Endothelial cell of umbilical vein (primary cell): ENCODE data around the gene LIPE. TPM values are rescaled to one million over a fixed set of nuclear protein-coding genes. Genes with fewer than 3 reads are reported as not detected.

Experiments used
- BruUV-seq: library from RNA; stranded (reverse); fragments of 400-500 nt; replicated peaks from 2 replicates; lab custom pipeline; 2021; lab: Mats Ljungman, UMichigan
- CTCF ChIA-PET: fragments of 300-600, 350-600 bp; sonication (Branson Sonifier 250); formaldehyde crosslinking; loops from one replicate; lab custom pipeline; 2021; ENCODE audit warnings: antibody characterized with exemption, inconsistent platforms; lab: Charles Lee
- POLR2A ChIA-PET: fragments of 300-600, 350-600 bp; sonication (Branson Sonifier 250); formaldehyde crosslinking; loops from one replicate; lab custom pipeline; 2021; ENCODE audit warnings: antibody characterized with exemption, inconsistent platforms; lab: Charles Lee
- DNase-seq: peaks from one replicate; pipeline ENCODE4 v3.0.0-alpha.2; 2011; ENCODE audit warnings: low read depth, low spot score
- FAIRE-seq: peaks from 2 replicates; lab custom pipeline; 2011; peaks lifted over from hg19 to GRCh38; lab: Jason Lieb, UNC
- H2AFZ ChIP-seq: 2 replicates; pipeline ENCODE4 v1.6.0; 2012; ENCODE audit warnings: low read depth, low read length, control low read depth, inconsistent platforms
- H3K27ac ChIP-seq: 2 replicates; pipeline ENCODE4 v1.5.1; 2011; ENCODE audit warnings: low read depth, mild to moderate bottlenecking, control low read depth, low read length, moderate library complexity; ENCODE audit not compliant: insufficient read depth
- H3K27me3 ChIP-seq, 2 experiments: 2 replicates each; pipeline versions ENCODE4 v1.6.0 to v1.6.1; 2011; ENCODE audit warnings: low read length in 2 of 2, mixed read lengths in 1 of 2; ENCODE audit not compliant: control insufficient read depth in 2 of 2, insufficient read depth in 2 of 2
- H3K36me3 ChIP-seq, 2 experiments: 2 replicates in 1 of 2; 3 replicates in 1 of 2; pipeline ENCODE4 v1.5.1; 2011; ENCODE audit warnings: low read length in 2 of 2, mild to moderate bottlenecking in 1 of 2, moderate library complexity in 1 of 2; ENCODE audit not compliant: control insufficient read depth in 2 of 2, insufficient read depth in 2 of 2; ENCODE audit errors: extremely low read depth in 1 of 2
- H3K4me1 ChIP-seq: 3 replicates; pipeline ENCODE4 v1.5.1; 2011; ENCODE audit warnings: mild to moderate bottlenecking, low read length; ENCODE audit not compliant: control insufficient read depth, insufficient read depth; ENCODE audit errors: extremely low read depth
- H3K4me2 ChIP-seq: 2 replicates; pipeline ENCODE4 v1.6.1; 2011; ENCODE audit warnings: low read length, control low read depth, mixed read lengths; ENCODE audit not compliant: insufficient read depth
- H3K4me3 ChIP-seq, 3 experiments: fragments of 200-600 bp in 1 of 3; sonication (generic), shearing (Covaris generic) in 1 of 3; replicated peaks in 1 of 3; 2 replicates each; pipeline ENCODE4 v1.5.1; 2011 to 2016; ENCODE audit warnings: control low read depth in 3 of 3, low read length in 3 of 3, mild to moderate bottlenecking in 2 of 3, inconsistent platforms in 1 of 3, low read depth in 1 of 3, moderate library complexity in 1 of 3; ENCODE audit not compliant: insufficient read depth in 1 of 3
- H3K79me2 ChIP-seq: 2 replicates; pipeline ENCODE4 v1.6.0; 2012; ENCODE audit warnings: low read length, inconsistent platforms; ENCODE audit not compliant: control insufficient read depth, insufficient read depth
- H3K9ac ChIP-seq: replicated peaks from 2 replicates; pipeline ENCODE3; 2011; ENCODE audit warnings: low read length, control low read depth; ENCODE audit not compliant: insufficient read depth; ENCODE audit errors: extremely low read depth
- H3K9me1 ChIP-seq: replicated peaks from 3 replicates; pipeline ENCODE4 v1.6.0; 2011; ENCODE audit warnings: mild to moderate bottlenecking, low read length; ENCODE audit not compliant: control insufficient read depth, insufficient read depth; ENCODE audit errors: extremely low read depth
- H3K9me3 ChIP-seq: replicated peaks from 2 replicates; pipeline ENCODE4 v1.5.1; 2012; ENCODE audit warnings: low read length, inconsistent platforms; ENCODE audit not compliant: control insufficient read depth, insufficient read depth
- H4K20me1 ChIP-seq: replicated peaks from 2 replicates; pipeline ENCODE3; 2011; ENCODE audit warnings: mild to moderate bottlenecking, low read length; ENCODE audit not compliant: control insufficient read depth, insufficient read depth; ENCODE audit errors: extremely low read depth
- EZH2 ChIP-seq: IDR thresholded peaks from 2 replicates; pipeline ENCODE4 v1.6.1; 2012; ENCODE audit warnings: borderline replicate concordance, low read depth, mild to moderate bottlenecking, moderate library complexity, low read length, inconsistent platforms; ENCODE audit not compliant: severe bottlenecking
- FOS ChIP-seq: IDR thresholded peaks from 2 replicates; pipeline ENCODE4 v1.6.1; 2011; ENCODE audit warnings: mild to moderate bottlenecking, low read length, moderate library complexity, borderline replicate concordance; ENCODE audit not compliant: insufficient read depth
- GATA2 ChIP-seq: IDR thresholded peaks from 2 replicates; pipeline ENCODE4 v1.7.0; 2011; ENCODE audit warnings: low read depth, mild to moderate bottlenecking, moderate library complexity, mixed read lengths, low read length; ENCODE audit not compliant: insufficient read length, insufficient read depth
- JUN ChIP-seq: IDR thresholded peaks from 2 replicates; pipeline ENCODE4 v1.6.1; 2011; ENCODE audit warnings: borderline replicate concordance, low read depth; ENCODE audit not compliant: insufficient read length, insufficient read depth
- MYC ChIP-seq: IDR thresholded peaks from one replicate; pipeline ENCODE4 v1.6.1; 2011; ENCODE audit warnings: mild to moderate bottlenecking, low read depth, low read length
- POLR2A ChIP-seq: IDR thresholded peaks from 2 replicates; pipeline ENCODE4 v1.6.1; 2012; ENCODE audit warnings: low read depth, mild to moderate bottlenecking, control low read depth, low read length
- POLR2AphosphoS5 ChIP-seq: IDR thresholded peaks from 2 replicates; pipeline ENCODE4 v1.6.1; 2012; ENCODE audit warnings: low read depth, mild to moderate bottlenecking, control low read depth, low read length, moderate library complexity; ENCODE audit not compliant: insufficient read depth
- dilution Hi-C: fragments of 300-500 bp; cut with MboI; formaldehyde crosslinking; loops from one replicate; pipeline ENCODE4 v1.15.0; 2019; ENCODE audit warnings: low sequenced_read_pairs; ENCODE audit not compliant: extremely low pct_ligation_motif_present
- intact Hi-C: fragments of 100-400 bp; cut with micrococcal nuclease; formaldehyde crosslinking; loops from one replicate; pipeline ENCODE4 v1.10.0; 2022
- polyA plus RNA-seq, 4 experiments: library from polyadenylated mRNA; depleted of rRNA in 3 of 4; stranded (reverse) in 3 of 4; unstranded in 1 of 4; fragments of >200 nt; gene quantifications; 2 replicates each; pipeline versions ENCODE4 v1.2.1 to v1.2.3, GENCODE V29; 2011 to 2012; ENCODE audit warnings: missing spikeins in 1 of 4
- total RNA-seq: library from RNA; stranded (reverse); gene quantifications from 2 replicates; pipeline ENCODE4 v1.2.3, GENCODE V29; 2021
- TF ChIP-seq, protein P1 (sequence below), 2 donors: IDR thresholded peaks; 1 replicate in 1 of 2; 2 replicates in 1 of 2; pipeline ENCODE4 v1.5.1; 2011; ENCODE audit warnings: low read length in 2 of 2, mild to moderate bottlenecking in 2 of 2, moderate library complexity in 2 of 2, control low read depth in 1 of 2, inconsistent platforms in 1 of 2, low read depth in 1 of 2; ENCODE audit not compliant: insufficient read depth in 1 of 2; ENCODE audit errors: extremely low read depth in 1 of 2
- TF ChIP-seq, protein P2 (sequence below): IDR thresholded peaks from 2 replicates; pipeline ENCODE4 v1.6.1; 2011; ENCODE audit not compliant: insufficient read depth, insufficient read length

The LIPE gene
- total and polyA plus RNA-seq, 2 donors (not counting 3 experiments of a cell fraction or from before 2014, with no cell fraction given): 3.8 to 13.5 TPM

GRCh38 chr19:42392165-42392564 is 35.0 kb downstream of the LIPE start:
- no peak overlapping the region for H3K9ac ChIP-seq
- dilution Hi-C loops (no loop called here), intact Hi-C loops (no loop called here)
- no peaks in the 10 kb centered on the region for H3K36me3 ChIP-seq
- peaks cover 8% of the 10 kb centered on the region for H3K4me1 ChIP-seq
- no peak overlapping the region for H3K4me2 ChIP-seq
- no peak for FAIRE-seq
- H3K27ac ChIP-seq: no peak overlapping the region
- H3K79me2 ChIP-seq: no peaks in the 10 kb centered on the region
- BruUV-seq: no TSS peak
- H3K27me3 ChIP-seq: peaks cover 12 to 20% of the 10 kb centered on the region in 2 experiments
- H3K9me3 ChIP-seq: no peaks in the 10 kb centered on the region
- no peak overlapping the region for H2AFZ ChIP-seq
- no peak overlapping the region for H3K4me3 ChIP-seq
- ChIA-PET POLR2A (no interaction called here), CTCF (interaction anchor here (1.4 kb wide), 1 partner anchor 9 kb away, joined by 5 read pairs; no protein-coding TSS in a partner anchor)
- no peaks in the 10 kb centered on the region for H4K20me1 ChIP-seq
- TF ChIP-seq, protein P1, sequence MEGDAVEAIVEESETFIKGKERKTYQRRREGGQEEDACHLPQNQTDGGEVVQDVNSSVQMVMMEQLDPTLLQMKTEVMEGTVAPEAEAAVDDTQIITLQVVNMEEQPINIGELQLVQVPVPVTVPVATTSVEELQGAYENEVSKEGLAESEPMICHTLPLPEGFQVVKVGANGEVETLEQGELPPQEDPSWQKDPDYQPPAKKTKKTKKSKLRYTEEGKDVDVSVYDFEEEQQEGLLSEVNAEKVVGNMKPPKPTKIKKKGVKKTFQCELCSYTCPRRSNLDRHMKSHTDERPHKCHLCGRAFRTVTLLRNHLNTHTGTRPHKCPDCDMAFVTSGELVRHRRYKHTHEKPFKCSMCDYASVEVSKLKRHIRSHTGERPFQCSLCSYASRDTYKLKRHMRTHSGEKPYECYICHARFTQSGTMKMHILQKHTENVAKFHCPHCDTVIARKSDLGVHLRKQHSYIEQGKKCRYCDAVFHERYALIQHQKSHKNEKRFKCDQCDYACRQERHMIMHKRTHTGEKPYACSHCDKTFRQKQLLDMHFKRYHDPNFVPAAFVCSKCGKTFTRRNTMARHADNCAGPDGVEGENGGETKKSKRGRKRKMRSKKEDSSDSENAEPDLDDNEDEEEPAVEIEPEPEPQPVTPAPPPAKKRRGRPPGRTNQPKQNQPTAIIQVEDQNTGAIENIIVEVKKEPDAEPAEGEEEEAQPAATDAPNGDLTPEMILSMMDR (IDR thresholded peaks at IDR 0.05; ENCODE audit: extremely low read depth in 1 of 2, insufficient read depth in 1 of 2, low read depth in 1 of 2, low read length in 2 of 2): no peak
- no peak for TF ChIP-seq POLR2AphosphoS5
- TF ChIP-seq, protein P2, sequence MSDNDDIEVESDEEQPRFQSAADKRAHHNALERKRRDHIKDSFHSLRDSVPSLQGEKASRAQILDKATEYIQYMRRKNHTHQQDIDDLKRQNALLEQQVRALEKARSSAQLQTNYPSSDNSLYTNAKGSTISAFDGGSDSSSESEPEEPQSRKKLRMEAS: no peak
- no peaks in the 10 kb centered on the region for H3K9me1 ChIP-seq
- no peak for DNase-seq

GRCh38 chr19:42389899-42390298 is 37.3 kb downstream of the LIPE start, which contains the start of gene CNFN:
Gene CNFN, minus strand, starts transcription at chr19:42390297. Its CDS starts 1,260 bp downstream, at chr19:42389037.
- H3K27ac ChIP-seq: no peak within 1 kb of the TSS
- no peak for DNase-seq
- no peak within 1 kb of the TSS for H2AFZ ChIP-seq
- no peak within 1 kb of the TSS for H3K4me3 ChIP-seq
- no peak within 1 kb of the TSS for H3K4me2 ChIP-seq
- H3K9me1 ChIP-seq: no peaks in the 10 kb centered on the region
- ChIA-PET CTCF (no interaction called here), POLR2A (interaction anchor here (0.6 kb wide), 1 partner anchor 1278 kb away, joined by 3 read pairs; no protein-coding TSS in a partner anchor)
- H3K4me1 ChIP-seq: peaks cover 3% of the 10 kb centered on the region
- no peaks in the 10 kb centered on the region for H3K79me2 ChIP-seq
- H3K9ac ChIP-seq: no peak within 1 kb of the TSS
- TF ChIP-seq GATA2: no peak
- no peak for TF ChIP-seq EZH2
- TF ChIP-seq POLR2AphosphoS5: no peak
- no peak for TF ChIP-seq JUN
- TF ChIP-seq, protein P1 (IDR thresholded peaks at IDR 0.05; ENCODE audit: extremely low read depth in 1 of 2, insufficient read depth in 1 of 2, low read depth in 1 of 2, low read length in 2 of 2): no peak
- no peak for TF ChIP-seq POLR2A
- no peak for TF ChIP-seq MYC
- no peak for TF ChIP-seq FOS
- TF ChIP-seq, protein P2: no peak
- H3K27me3 ChIP-seq: peaks cover 12 to 20% of the 10 kb centered on the region in 2 experiments
- no peaks in the 10 kb centered on the region for H3K36me3 ChIP-seq
- FAIRE-seq: no peak
- dilution Hi-C loops: no loop called here
- no peaks in the 10 kb centered on the region for H4K20me1 ChIP-seq
- intact Hi-C loops: no loop called here
- no TSS peak for BruUV-seq
- H3K9me3 ChIP-seq: no peaks in the 10 kb centered on the region
